IMR-90 (cell line): ENCODE data around the gene CGNL1. TPM values are rescaled to one million over a fixed set of nuclear protein-coding genes. Genes with fewer than 3 reads are reported as not detected.

Source experiments
- ATAC-seq: fragments of 200-7000 bp; cut with Tn5 transposase; 2 replicates; pipeline ENCODE4 v1.9.1; 2020; ENCODE audit warnings: low read depth, mild to moderate bottlenecking, moderate library complexity
- BruUV-seq: library from RNA; stranded (reverse); fragments of 400-500 nt; replicated peaks from 2 replicates; lab custom pipeline; 2021; lab: Mats Ljungman, UMichigan
- CTCF ChIA-PET: fragments of 300-600 bp; formaldehyde crosslinking; extraction: SDS; loops from one replicate; lab custom pipeline; 2021; ENCODE audit warnings: antibody characterized with exemption; lab: Yijun Ruan, JAX
- POLR2A ChIA-PET: fragments of 300-600 bp; sonication (Branson Sonifier 250); formaldehyde crosslinking; loops from one replicate; lab custom pipeline; 2022; ENCODE audit warnings: antibody characterized with exemption; ENCODE audit not compliant: unreplicated experiment; lab: Charles Lee
- DNase-seq: peaks from one replicate; pipeline ENCODE4 v3.0.0; 2013
- H2AFZ ChIP-seq: replicated peaks from 2 replicates; pipeline ENCODE3; 2013; ENCODE audit warnings: low read length, mild to moderate bottlenecking; ENCODE audit not compliant: poor library complexity
- H2AK5ac ChIP-seq: 2 replicates; pipeline ENCODE4 v1.6.1; 2013; ENCODE audit warnings: low read depth, low read length, inconsistent platforms
- H2AK9ac ChIP-seq: replicated peaks from 2 replicates; pipeline ENCODE3; 2013; ENCODE audit warnings: mild to moderate bottlenecking, low read depth, low read length, moderate library complexity; ENCODE audit not compliant: poor library complexity
- H2BK120ac ChIP-seq: 2 replicates; pipeline ENCODE4 v1.6.1; 2013; ENCODE audit warnings: low read depth, low read length, inconsistent platforms
- H2BK15ac ChIP-seq: 3 replicates; pipeline ENCODE4 v1.6.1; 2013; ENCODE audit warnings: low read depth, low read length, inconsistent platforms
- H2BK20ac ChIP-seq: 2 replicates; pipeline ENCODE4 v1.6.1; 2013; ENCODE audit warnings: low read depth, mild to moderate bottlenecking, inconsistent platforms, low read length, moderate library complexity
- H2BK5ac ChIP-seq: 2 replicates; pipeline ENCODE4 v1.6.1; 2013; ENCODE audit warnings: mild to moderate bottlenecking, low read depth, low read length, inconsistent platforms; ENCODE audit not compliant: poor library complexity, severe bottlenecking
- H3K14ac ChIP-seq: replicated peaks from 2 replicates; pipeline ENCODE4 v1.6.1; 2013; ENCODE audit warnings: low read depth, low read length, inconsistent platforms
- H3K18ac ChIP-seq: 2 replicates; pipeline ENCODE4 v1.6.1; 2013; ENCODE audit warnings: low read depth, low read length, control low read depth
- H3K23ac ChIP-seq: 2 replicates; pipeline ENCODE4 v1.6.1; 2013; ENCODE audit warnings: low read depth, low read length, inconsistent platforms
- H3K27ac ChIP-seq: 2 replicates; pipeline ENCODE4 v1.5.1; 2013; ENCODE audit warnings: mild to moderate bottlenecking, control low read depth, low read length; ENCODE audit not compliant: insufficient read depth
- H3K27me3 ChIP-seq: 2 replicates; pipeline ENCODE4 v1.6.1; 2013; ENCODE audit warnings: low read length; ENCODE audit not compliant: control insufficient read depth, insufficient read depth
- H3K36me3 ChIP-seq: 2 replicates; pipeline ENCODE4 v1.6.1; 2013; ENCODE audit warnings: low read length, mixed read lengths; ENCODE audit not compliant: control insufficient read depth, insufficient read depth
- H3K4ac ChIP-seq: 2 replicates; pipeline ENCODE4 v1.6.1; 2013; ENCODE audit warnings: low read depth, low read length, inconsistent platforms
- H3K4me1 ChIP-seq: 2 replicates; pipeline ENCODE4 v1.6.1; 2013; ENCODE audit warnings: low read length, mixed read lengths; ENCODE audit not compliant: control insufficient read depth, insufficient read depth
- H3K4me2 ChIP-seq: 2 replicates; pipeline ENCODE4 v1.6.1; 2013; ENCODE audit warnings: low read depth, mild to moderate bottlenecking, control low read depth, low read length, moderate library complexity
- H3K4me3 ChIP-seq: 2 replicates; pipeline ENCODE4 v1.5.1; 2013; ENCODE audit warnings: low read depth, mild to moderate bottlenecking, control low read depth, low read length, moderate library complexity; ENCODE audit not compliant: insufficient read depth
- H3K56ac ChIP-seq: 2 replicates; pipeline ENCODE4 v1.6.1; 2013; ENCODE audit warnings: low read length, inconsistent platforms; ENCODE audit not compliant: insufficient read depth; ENCODE audit errors: extremely low read depth
- H3K79me1 ChIP-seq, 2 experiments: 2 replicates each; pipeline ENCODE4 v1.6.1; 2013; ENCODE audit warnings: low read length in 2 of 2, inconsistent platforms in 1 of 2, low read depth in 1 of 2
- H3K9ac ChIP-seq: 2 replicates; pipeline ENCODE4 v1.6.1; 2013; ENCODE audit warnings: low read depth, low read length, control low read depth
- H3K9me1 ChIP-seq: 2 replicates; pipeline ENCODE4 v1.6.1; 2013; ENCODE audit warnings: low read length, inconsistent platforms; ENCODE audit not compliant: insufficient read depth
- H3K9me3 ChIP-seq: 2 replicates; pipeline ENCODE4 v1.6.1; 2013; ENCODE audit warnings: low read length; ENCODE audit not compliant: control insufficient read depth, insufficient read depth
- H4K20me1 ChIP-seq: 2 replicates; pipeline ENCODE4 v1.6.1; 2013; ENCODE audit warnings: low read length, inconsistent platforms; ENCODE audit not compliant: insufficient read depth
- H4K5ac ChIP-seq: 2 replicates; pipeline ENCODE4 v1.6.1; 2013; ENCODE audit warnings: mild to moderate bottlenecking, low read depth, low read length, control low read depth
- H4K8ac ChIP-seq, 2 experiments: 2 replicates each; pipeline ENCODE4 v1.6.1; 2013; ENCODE audit warnings: low read depth in 2 of 2, low read length in 2 of 2, control low read depth in 1 of 2, inconsistent platforms in 1 of 2
- H4K91ac ChIP-seq: 2 replicates; pipeline ENCODE4 v1.6.1; 2013; ENCODE audit warnings: low read depth, low read length, inconsistent platforms; ENCODE audit not compliant: insufficient read depth
- NFE2L2 ChIP-seq: fragments of 150-350 bp; IDR thresholded peaks from 2 replicates; pipeline ENCODE4 v1.6.1; 2016; ENCODE audit warnings: low read depth, mild to moderate bottlenecking, low read length
- RAD21 ChIP-seq: IDR thresholded peaks from 2 replicates; pipeline ENCODE4 v1.6.1; 2012; ENCODE audit warnings: low read length, improper control_type of control experiment
- WGBS, 2 experiments: methylation state at CpG; one replicate each; pipeline versions ENCODE4 v1.1.5 to v1.1.7; 2013; ENCODE audit warnings: missing lambda C conversion rate in 2 of 2; ENCODE audit not compliant: insufficient read length in 1 of 2; ENCODE audit errors: extremely low coverage in 2 of 2; 5-methylcytosine and 5-hydroxymethylcytosine counted together
- dilution Hi-C: fragments of 300-500 bp; cut with HindIII; formaldehyde crosslinking; loops from one replicate; pipeline ENCODE4 v1.14.3; 2018; ENCODE audit warnings: low sequenced_read_pairs; ENCODE audit not compliant: unreplicated experiment
- in situ Hi-C: fragments of 300-500 bp; cut with MboI; formaldehyde crosslinking; loops from 3 replicates; pipeline ENCODE4 v1.14.3; 2019; ENCODE audit warnings: low sequenced_read_pairs, inconsistent platforms, mixed read lengths
- intact Hi-C: fragments of 100-400 bp; cut with micrococcal nuclease; formaldehyde crosslinking; loops from 2 replicates; pipeline ENCODE4 v1.10.0; 2022
- polyA plus RNA-seq, 3 experiments: library from polyadenylated mRNA; depleted of rRNA; stranded (reverse); fragments of >200 nt; gene quantifications; 2 replicates each; pipeline ENCODE4 v1.2.3, GENCODE V29; 2012; ENCODE audit warnings: low replicate concordance in 1 of 3
- total RNA-seq: library from RNA; depleted of rRNA; stranded (reverse); fragments of >200 nt; gene quantifications from 2 replicates; pipeline ENCODE4 v1.2.3, GENCODE V29; 2012

CGNL1 gene
- total and polyA plus RNA-seq, 2 of the 4 experiments (the other 2 are of a cell fraction) = 0.07 to 0.18 TPM

DNA sequence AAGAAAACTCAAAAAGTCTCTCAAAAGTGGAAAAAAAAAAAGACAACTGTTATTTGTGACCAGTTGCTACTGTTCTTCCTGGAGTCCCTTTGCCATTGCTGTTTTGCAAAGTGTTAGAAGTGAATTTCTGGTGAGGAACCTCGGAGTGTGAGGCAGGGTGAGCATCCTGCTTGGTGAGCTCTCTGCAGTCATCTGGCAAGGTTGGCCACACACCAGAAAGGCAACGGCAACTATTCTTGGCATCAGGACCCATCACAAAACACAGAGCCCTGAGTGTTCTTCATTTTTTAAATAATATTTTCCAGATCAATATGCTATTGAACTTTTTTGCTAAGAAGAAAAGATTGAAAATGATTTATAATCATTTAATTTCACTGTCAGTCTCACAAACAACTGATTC, 60.7 kb downstream of the CGNL1 start:
- Histone ChIP-seq H2AFZ (no peak overlapping the region), H2AK9ac (no peak overlapping the region), H3K27ac (no peak overlapping the region), H3K36me3 (no peaks in the 10 kb centered on the region), H2BK5ac (no peak overlapping the region), H4K8ac (no peak overlapping the region), H3K4me3 (no peak overlapping the region), H3K27me3 (peaks cover 8% of the 10 kb centered on the region), H2BK15ac (no peak overlapping the region; the same call in 2 of the 3 replicates), H2AK5ac (no peak overlapping the region), H3K9me1 (no peaks in the 10 kb centered on the region), H4K5ac (no peak overlapping the region), H3K9me3 (no peaks in the 10 kb centered on the region), H3K79me1 (no peaks in the 10 kb centered on the region), H3K14ac (no peak overlapping the region), H2BK20ac (no peak overlapping the region), H3K4ac (no peak overlapping the region), H3K4me1 (no peaks in the 10 kb centered on the region), H2BK120ac (no peak overlapping the region), H4K91ac (no peak overlapping the region), H4K20me1 (no peaks in the 10 kb centered on the region), H3K4me2 (no peak overlapping the region), H3K56ac (no peak overlapping the region), H3K9ac (no peak overlapping the region), H3K23ac (no peak overlapping the region), H3K18ac (no peak overlapping the region)
- POLR2A ChIA-PET = no interaction called here
- BruUV-seq = no TSS peak
- CTCF ChIA-PET = interaction anchor here (0.7 kb wide), 2 partner anchors 8 to 25 kb away, joined by 3 to 7 read pairs; no protein-coding TSS in a partner anchor
- in situ Hi-C loops = no loop called here
- ATAC-seq = no peak
- intact Hi-C loops = no loop called here
- dilution Hi-C loops = no loop called here
- no peak for DNase-seq
- WGBS, 2 experiments = no CpG with 5 or more reads among the region's 2 CpGs
- TF ChIP-seq NFE2L2 (no peak), RAD21 (no peak)
